Measurements from ENCODE around the gene ADAMTSL2. TPM values are rescaled to one million over a fixed set of nuclear protein-coding genes. Genes with fewer than 3 reads are reported as not detected.

ADAMTSL2 gene
- total RNA-seq, 2 donors from 2014 or later: 0.24 to 0.74 TPM

GRCh38 chr9:133569121-133569785, 34.7 kb downstream of the ADAMTSL2 start:
- no peak overlapping the region for H3K4me3 ChIP-seq
- no peaks in the 10 kb centered on the region for H3K36me3 ChIP-seq
- H3K9ac ChIP-seq (ENCODE audit: low read depth in 2 of 2, low read length in 2 of 2): no peak overlapping the region
- no peak for TF ChIP-seq CTCF (IDR thresholded peaks at IDR 0.05)
- intact Hi-C loops (cut with DNase I): no loop called here
- no peak overlapping the region for H3K27ac ChIP-seq
- no peaks in the 10 kb centered on the region for H3K9me3 ChIP-seq
- H3K4me1 ChIP-seq: no peaks in the 10 kb centered on the region
- H3K27me3 ChIP-seq: no peaks in the 10 kb centered on the region
- DNase-seq: no peak

GRCh38 chr9:133569891-133570690, 35.6 kb downstream of the ADAMTSL2 start:
- Histone ChIP-seq H3K9me3 (no peaks in the 10 kb centered on the region), H3K4me3 (no peak overlapping the region), H3K27ac (no peak overlapping the region), H3K9ac (ENCODE audit: low read depth in 2 of 2, low read length in 2 of 2) (no peak overlapping the region), H3K27me3 (no peaks in the 10 kb centered on the region), H3K4me1 (no peaks in the 10 kb centered on the region), H3K36me3 (no peaks in the 10 kb centered on the region)
- TF ChIP-seq CTCF (IDR thresholded peaks at IDR 0.05): no peak
- DNase-seq: no peak
- intact Hi-C loops (cut with DNase I): no loop called here

- intact Hi-C loops (cut with DNase I): no loop called here
- no peaks in the 10 kb centered on the region for H3K4me1 ChIP-seq
- no peak for DNase-seq
Measured at GRCh38 chr9:133570691-133571080, 36.2 kb downstream of the ADAMTSL2 start.

GRCh38 chr9:133571391-133571890, 36.9 kb downstream of the ADAMTSL2 start:
- H3K4me3 ChIP-seq: no peak overlapping the region
- intact Hi-C loops (cut with DNase I): no loop called here
- no peaks in the 10 kb centered on the region for H3K4me1 ChIP-seq
- no peak for DNase-seq
- H3K27ac ChIP-seq: no peak overlapping the region
- no peaks in the 10 kb centered on the region for H3K27me3 ChIP-seq
- no peak for TF ChIP-seq CTCF (IDR thresholded peaks at IDR 0.05)
- no peaks in the 10 kb centered on the region for H3K36me3 ChIP-seq
- no peaks in the 10 kb centered on the region for H3K9me3 ChIP-seq
- no peak overlapping the region for H3K9ac ChIP-seq (ENCODE audit: low read depth in 2 of 2, low read length in 2 of 2)

More at GRCh38 chr9:133570691-133571080, 36.2 kb downstream of the ADAMTSL2 start:
- Histone ChIP-seq H3K4me3 (no peak overlapping the region), H3K27me3 (no peaks in the 10 kb centered on the region), H3K9ac (ENCODE audit: low read depth in 2 of 2, low read length in 2 of 2) (no peak overlapping the region), H3K27ac (no peak overlapping the region), H3K9me3 (no peaks in the 10 kb centered on the region), H3K36me3 (no peaks in the 10 kb centered on the region)
- TF ChIP-seq CTCF (IDR thresholded peaks at IDR 0.05): no peak

- DNase-seq: no peak
- H3K4me1 ChIP-seq: no peaks in the 10 kb centered on the region
- no peak overlapping the region for H3K27ac ChIP-seq
- intact Hi-C loops (cut with DNase I): no loop called here
- H3K4me3 ChIP-seq: no peak overlapping the region
- H3K9me3 ChIP-seq: no peaks in the 10 kb centered on the region
- no peak for TF ChIP-seq CTCF (IDR thresholded peaks at IDR 0.05)
- H3K9ac ChIP-seq (ENCODE audit: low read depth in 2 of 2, low read length in 2 of 2): no peak overlapping the region
- H3K27me3 ChIP-seq: no peaks in the 10 kb centered on the region
- H3K36me3 ChIP-seq: no peaks in the 10 kb centered on the region
Measured at GRCh38 chr9:133571896-133572595, 37.5 kb downstream of the ADAMTSL2 start.
